Tibial nerve (tissue), 4 donors: ENCODE data around the gene SOST. TPM values are rescaled to one million over a fixed set of nuclear protein-coding genes. Genes with fewer than 3 reads are reported as not detected.

Experiments
- DNase-seq, 2 donors: peaks; one replicate each; pipeline ENCODE4 v3.0.0-alpha.2; 2019; ENCODE audit warnings: low spot score in 2 of 2
- H3K27ac ChIP-seq, 4 donors: fragments of 200-600 bp; sonication (generic) in 3 of 4; one replicate each; pipeline ENCODE4 v1.5.1; 2017 to 2019; ENCODE audit warnings: mild to moderate bottlenecking in 1 of 4
- H3K27me3 ChIP-seq, 2 donors: fragments of 200-600 bp; sonication (generic) in 1 of 2; one replicate each; pipeline versions ENCODE4 v1.5.1 to v1.6.0; 2017 to 2019
- H3K36me3 ChIP-seq, 3 donors: fragments of 200-600 bp; sonication (generic); one replicate each; pipeline ENCODE4 v1.5.1; 2018 to 2019
- H3K4me1 ChIP-seq, 4 donors: fragments of 200-600 bp; sonication (generic) in 3 of 4; one replicate each; pipeline ENCODE4 v1.5.1; 2017 to 2019
- H3K4me3 ChIP-seq, 4 donors: fragments of 200-600 bp; sonication (generic) in 3 of 4; one replicate each; pipeline ENCODE4 v1.5.1; 2017 to 2019; ENCODE audit warnings: mild to moderate bottlenecking in 1 of 4, moderate library complexity in 1 of 4
- H3K9me3 ChIP-seq, 4 donors: fragments of 200-600 bp; sonication (generic) in 3 of 4; one replicate each; pipeline ENCODE4 v1.5.1; 2017 to 2019
- CTCF ChIP-seq, 5 experiments: fragments of 200-600 bp in 3 of 5; fragments of 450-650 bp in 2 of 5; sonication (generic) in 3 of 5; IDR thresholded peaks; one replicate each; pipeline ENCODE4 v1.5.1; 2016 to 2019; ENCODE audit warnings: antibody characterized with exemption in 5 of 5, mild to moderate bottlenecking in 3 of 5, moderate library complexity in 2 of 5
- EP300 ChIP-seq, 2 donors: sonication (generic); formaldehyde crosslinking; IDR thresholded peaks; one replicate each; pipeline ENCODE4 v1.6.1; 2017; ENCODE audit warnings: antibody characterized with exemption in 2 of 2, mild to moderate bottlenecking in 1 of 2
- POLR2A ChIP-seq, 2 donors: fragments of 450-650 bp; IDR thresholded peaks; one replicate each; pipeline ENCODE4 v1.6.1; 2017; ENCODE audit warnings: antibody characterized with exemption in 2 of 2, mild to moderate bottlenecking in 2 of 2, moderate library complexity in 2 of 2
- WGBS, 2 donors: methylation state at CpG; one replicate each; pipeline ENCODE4 v1.1.5; 2018; 5-methylcytosine and 5-hydroxymethylcytosine counted together
- total RNA-seq, 4 donors: library from RNA; depleted of rRNA; stranded (reverse); fragments of >200 nt; gene quantifications; one replicate each; pipeline ENCODE4 v1.1.0, GENCODE V29; 2016

Gene SOST
- total RNA-seq, 4 donors from 2014 or later = not detected

GRCh38 chr17:43782913-43783680, 24.5 kb upstream of the SOST start:
- Histone ChIP-seq H3K4me1 (peaks cover 0 to 11% (median 5%) of the 10 kb centered on the region in 4 donors), H3K36me3 (no peaks in the 10 kb centered on the region), H3K27ac (no peak overlapping the region), H3K9me3 (no peaks in the 10 kb centered on the region), H3K27me3 (no peaks in the 10 kb centered on the region), H3K4me3 (no peak overlapping the region)
- TF ChIP-seq CTCF (IDR thresholded peaks at IDR 0.05) (no peak), POLR2A (IDR thresholded peaks at IDR 0.05) (no peak), EP300 (IDR thresholded peaks at IDR 0.05) (no peak)
- DNase-seq = no peak
- 75 to 79% methylated on average over 15 of the region's 15 CpGs for WGBS, 2 donors

- H3K9me3 ChIP-seq = no peaks in the 10 kb centered on the region
- H3K27ac ChIP-seq = peak within 1 kb of the TSS; percentile 99 to 100 (median 100)
- peak within 1 kb of the TSS; percentile 90 to 100 (median 98) for H3K4me3 ChIP-seq
- peaks cover 0 to 40% (median 9%) of the 10 kb centered on the region in 4 donors for H3K4me1 ChIP-seq
- peaks cover 0 to 15% (median 0%) of the 10 kb centered on the region in 3 donors for H3K36me3 ChIP-seq
- 67 to 74% methylated on average over 7 of the region's 7 CpGs for WGBS, 2 donors
- TF ChIP-seq EP300 (IDR thresholded peaks at IDR 0.05) (no peak), CTCF (IDR thresholded peaks at IDR 0.05) (no peak), POLR2A (IDR thresholded peaks at IDR 0.05) (no peak)
- H3K27me3 ChIP-seq = no peaks in the 10 kb centered on the region
- DNase-seq = no peak
These were observed 21.5 kb upstream of the SOST start, which contains the start of gene CFAP97D1 for GRCh38 chr17:43780135-43780534. TSS of gene CFAP97D1 (plus strand) at chr17:43780435. CDS start at chr17:43780463, 28 bp downstream.

GRCh38 chr17:43779145-43780125, 20.8 kb upstream of the SOST start:
- TF ChIP-seq CTCF (IDR thresholded peaks at IDR 0.05) (peak in 1 of 5 experiments; percentile 26), EP300 (IDR thresholded peaks at IDR 0.05) (no peak)
- peaks cover 0 to 22% (median 2%) of the 10 kb centered on the region in 3 donors for H3K36me3 ChIP-seq
- peaks cover 0 to 44% (median 9%) of the 10 kb centered on the region in 4 donors for H3K4me1 ChIP-seq
- H3K4me3 ChIP-seq = peak overlapping the region; percentile 90 to 100 (median 98)
- H3K9me3 ChIP-seq = no peaks in the 10 kb centered on the region
- DNase-seq = peak in 1 of 2 donors; percentile 35
- no peaks in the 10 kb centered on the region for H3K27me3 ChIP-seq
- peak overlapping the region; percentile 99 to 100 (median 100) for H3K27ac ChIP-seq
- 8 to 16% methylated on average over 15 to 26 of the region's 26 CpGs for WGBS, 2 donors

- Histone ChIP-seq H3K9me3 (no peaks in the 10 kb centered on the region), H3K4me1 (peaks cover 0 to 44% (median 9%) of the 10 kb centered on the region in 4 donors), H3K4me3 (peak within 1 kb of the TSS; percentile 90 to 100 (median 98)), H3K27me3 (no peaks in the 10 kb centered on the region), H3K36me3 (peaks cover 0 to 30% (median 7%) of the 10 kb centered on the region in 3 donors), H3K27ac (peak within 1 kb of the TSS; percentile 99 to 100 (median 100))
- DNase-seq = peak; percentile 97 to 98
- TF ChIP-seq EP300 (IDR thresholded peaks at IDR 0.05) = peak; percentile 94 to 96
- peak; percentile 94 to 95 for TF ChIP-seq POLR2A (IDR thresholded peaks at IDR 0.05)
- TF ChIP-seq CTCF (IDR thresholded peaks at IDR 0.05) = peak in 3 of 5 experiments; percentile 4 to 52 (median 35)
- 0 to 2% methylated on average over 23 to 40 of the region's 100 CpGs for WGBS, 2 donors
These were observed 19.9 kb upstream of the SOST start, which contains the start of gene DUSP3 for GRCh38 chr17:43778337-43779144. TSS of gene DUSP3 (minus strand) at chr17:43778977. CDS start at chr17:43778924, 53 bp downstream.
